Rectal smooth muscle tissue (tissue), 1 donor: Measurements from ENCODE around the gene RAPGEF4.

ENCODE experiments used
- H3K27ac ChIP-seq: one replicate; pipeline ENCODE4 v1.7.0; 2013; ENCODE audit warnings: low read depth, low read length, inconsistent platforms
- H3K27me3 ChIP-seq: one replicate; pipeline ENCODE4 v1.7.0; 2013; ENCODE audit warnings: low read length; ENCODE audit not compliant: control insufficient read depth, insufficient read depth
- H3K36me3 ChIP-seq: one replicate; pipeline ENCODE4 v1.7.0; 2013; ENCODE audit warnings: low read length; ENCODE audit not compliant: control insufficient read depth, insufficient read depth
- H3K4me1 ChIP-seq: one replicate; pipeline ENCODE4 v1.7.0; 2013; ENCODE audit warnings: low read length; ENCODE audit not compliant: control insufficient read depth, insufficient read depth
- H3K4me3 ChIP-seq: one replicate; pipeline ENCODE4 v1.7.0; 2013; ENCODE audit warnings: low read length
- H3K9ac ChIP-seq: one replicate; pipeline ENCODE4 v1.7.0; 2013; ENCODE audit warnings: low read length

Gene RAPGEF4

GRCh38 chr2:172821370-172822338, 86.0 kb downstream of the RAPGEF4 start:
- no peaks in the 10 kb centered on the region for H3K36me3 ChIP-seq
- H3K4me3 ChIP-seq: no peak overlapping the region
- H3K27me3 ChIP-seq: no peaks in the 10 kb centered on the region
- H3K27ac ChIP-seq: no peak overlapping the region
- no peaks in the 10 kb centered on the region for H3K4me1 ChIP-seq
- H3K9ac ChIP-seq: no peak overlapping the region

DNA sequence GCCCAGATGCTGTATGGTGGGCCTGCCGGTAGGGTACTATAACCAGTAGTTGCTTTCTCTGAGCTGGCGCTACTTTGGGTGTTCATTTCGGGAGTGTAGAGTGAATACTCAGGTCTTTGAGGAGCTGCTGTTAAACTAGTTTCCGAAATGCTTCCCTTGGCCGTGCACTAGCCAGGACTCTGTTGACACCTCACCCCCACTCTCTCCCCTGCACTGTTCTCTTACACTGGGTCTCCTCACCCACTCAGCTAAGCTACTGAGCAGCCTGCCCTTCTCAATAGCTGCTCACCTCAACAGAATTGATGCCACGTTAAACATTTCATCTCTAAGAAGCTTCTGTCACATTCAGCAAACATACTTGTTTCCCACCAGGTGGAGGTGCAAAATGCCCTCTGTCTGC, 86.9 kb downstream of the RAPGEF4 start:
- H3K9ac ChIP-seq: no peak overlapping the region
- no peaks in the 10 kb centered on the region for H3K27me3 ChIP-seq
- no peak overlapping the region for H3K4me3 ChIP-seq
- H3K27ac ChIP-seq: no peak overlapping the region
- H3K4me1 ChIP-seq: no peaks in the 10 kb centered on the region
- H3K36me3 ChIP-seq: no peaks in the 10 kb centered on the region

- Histone ChIP-seq H3K9ac (no peak overlapping the region), H3K4me3 (no peak overlapping the region)
These were observed 87.7 kb downstream of the RAPGEF4 start for GRCh38 chr2:172823261-172823850.

GRCh38 chr2:172826522-172826921, 90.9 kb downstream of the RAPGEF4 start:
- Histone ChIP-seq H3K27me3 (no peaks in the 10 kb centered on the region), H3K4me1 (no peaks in the 10 kb centered on the region), H3K27ac (no peak overlapping the region), H3K9ac (no peak overlapping the region), H3K36me3 (no peaks in the 10 kb centered on the region), H3K4me3 (no peak overlapping the region)

More at GRCh38 chr2:172823261-172823850, 87.7 kb downstream of the RAPGEF4 start:
- Histone ChIP-seq H3K4me1 (no peaks in the 10 kb centered on the region), H3K36me3 (no peaks in the 10 kb centered on the region), H3K27ac (no peak overlapping the region), H3K27me3 (no peaks in the 10 kb centered on the region)

DNA sequence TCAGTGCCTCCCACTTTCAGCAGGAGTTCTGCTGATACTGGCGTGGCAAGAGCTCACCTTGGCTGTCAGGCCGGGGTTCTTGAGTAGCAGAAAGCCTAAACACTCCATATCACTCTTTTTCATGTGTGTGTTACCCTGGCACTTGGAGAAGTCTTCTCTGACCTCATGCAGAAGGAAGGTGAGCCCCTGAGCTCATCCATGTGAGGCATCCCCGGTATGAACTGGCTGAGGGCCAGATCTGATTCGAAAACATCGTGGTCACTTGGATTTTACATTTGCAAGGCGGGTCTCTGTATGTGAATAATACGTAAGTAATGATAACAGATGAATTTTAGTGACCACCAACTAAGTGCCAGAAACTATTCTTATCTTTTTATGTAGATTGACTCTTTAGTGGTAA, 93.6 kb downstream of the RAPGEF4 start:
- no peaks in the 10 kb centered on the region for H3K36me3 ChIP-seq
- no peaks in the 10 kb centered on the region for H3K27me3 ChIP-seq
- H3K9ac ChIP-seq: no peak overlapping the region
- no peak overlapping the region for H3K27ac ChIP-seq
- H3K4me3 ChIP-seq: no peak overlapping the region
- H3K4me1 ChIP-seq: no peaks in the 10 kb centered on the region

- H3K9ac ChIP-seq: no peak overlapping the region
- no peaks in the 10 kb centered on the region for H3K36me3 ChIP-seq
- H3K27ac ChIP-seq: no peak overlapping the region
- no peaks in the 10 kb centered on the region for H3K27me3 ChIP-seq
- H3K4me3 ChIP-seq: no peak overlapping the region
- no peaks in the 10 kb centered on the region for H3K4me1 ChIP-seq
These were observed 94.8 kb downstream of the RAPGEF4 start for GRCh38 chr2:172830482-172830881.

GRCh38 chr2:172833898-172834297, 98.3 kb downstream of the RAPGEF4 start:
- H3K4me3 ChIP-seq: no peak overlapping the region
- H3K36me3 ChIP-seq: no peaks in the 10 kb centered on the region
- H3K27me3 ChIP-seq: no peaks in the 10 kb centered on the region
- H3K9ac ChIP-seq: no peak overlapping the region
- no peak overlapping the region for H3K27ac ChIP-seq
- no peaks in the 10 kb centered on the region for H3K4me1 ChIP-seq

DNA sequence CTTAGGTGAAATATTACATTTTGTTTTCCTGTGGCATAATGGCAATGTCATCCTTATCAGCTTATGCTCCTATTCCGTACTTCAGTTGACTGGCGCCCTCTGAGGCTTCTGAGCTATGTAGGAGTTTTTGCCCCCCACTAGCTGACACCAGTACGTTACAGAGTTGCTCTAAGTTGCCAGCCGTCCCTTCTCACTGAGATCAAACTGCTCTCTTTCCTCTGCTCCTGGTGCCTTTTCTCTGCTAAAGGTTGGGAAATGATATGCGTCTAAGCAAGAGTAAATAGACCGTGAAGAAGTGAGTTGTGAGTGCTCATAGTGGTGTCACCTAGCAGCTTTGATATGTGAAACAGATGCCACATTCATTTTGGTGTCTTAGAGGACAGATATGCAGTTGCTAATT, 99.2 kb downstream of the RAPGEF4 start:
- Histone ChIP-seq H3K9ac (no peak overlapping the region), H3K27ac (no peak overlapping the region), H3K27me3 (no peaks in the 10 kb centered on the region), H3K4me1 (no peaks in the 10 kb centered on the region), H3K4me3 (no peak overlapping the region), H3K36me3 (no peaks in the 10 kb centered on the region)

GRCh38 chr2:172836347-172836821, 100.7 kb downstream of the RAPGEF4 start:
- H3K36me3 ChIP-seq: no peaks in the 10 kb centered on the region
- no peaks in the 10 kb centered on the region for H3K4me1 ChIP-seq
- no peaks in the 10 kb centered on the region for H3K27me3 ChIP-seq
- H3K4me3 ChIP-seq: no peak overlapping the region
- H3K27ac ChIP-seq: no peak overlapping the region
- H3K9ac ChIP-seq: no peak overlapping the region

DNA sequence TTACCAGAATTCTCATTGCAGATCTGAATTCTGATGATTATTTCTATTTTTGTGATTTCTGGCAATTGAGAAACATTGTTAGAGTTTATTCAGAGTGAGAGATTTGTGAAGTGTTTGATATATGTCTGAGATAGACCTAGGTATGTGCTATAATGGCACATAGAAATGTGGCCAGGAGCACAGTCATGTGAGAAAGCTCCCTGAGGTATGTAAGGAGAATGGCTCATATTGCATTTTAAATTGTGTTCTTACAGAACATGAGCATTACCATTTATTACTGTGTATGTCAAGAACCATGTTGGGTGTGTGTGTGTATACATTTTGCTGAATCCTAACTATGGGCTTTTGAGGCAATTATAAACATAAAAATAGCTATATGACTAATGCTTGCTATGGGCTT, 101.2 kb downstream of the RAPGEF4 start:
- Histone ChIP-seq H3K27ac (no peak overlapping the region), H3K27me3 (no peaks in the 10 kb centered on the region), H3K4me3 (no peak overlapping the region), H3K4me1 (no peaks in the 10 kb centered on the region), H3K36me3 (no peaks in the 10 kb centered on the region), H3K9ac (no peak overlapping the region)

- Histone ChIP-seq H3K36me3 (no peaks in the 10 kb centered on the region), H3K9ac (no peak overlapping the region), H3K4me3 (no peak overlapping the region), H3K4me1 (no peaks in the 10 kb centered on the region), H3K27me3 (no peaks in the 10 kb centered on the region), H3K27ac (no peak overlapping the region)
These were observed 103.8 kb downstream of the RAPGEF4 start for GRCh38 chr2:172839446-172839845.

DNA sequence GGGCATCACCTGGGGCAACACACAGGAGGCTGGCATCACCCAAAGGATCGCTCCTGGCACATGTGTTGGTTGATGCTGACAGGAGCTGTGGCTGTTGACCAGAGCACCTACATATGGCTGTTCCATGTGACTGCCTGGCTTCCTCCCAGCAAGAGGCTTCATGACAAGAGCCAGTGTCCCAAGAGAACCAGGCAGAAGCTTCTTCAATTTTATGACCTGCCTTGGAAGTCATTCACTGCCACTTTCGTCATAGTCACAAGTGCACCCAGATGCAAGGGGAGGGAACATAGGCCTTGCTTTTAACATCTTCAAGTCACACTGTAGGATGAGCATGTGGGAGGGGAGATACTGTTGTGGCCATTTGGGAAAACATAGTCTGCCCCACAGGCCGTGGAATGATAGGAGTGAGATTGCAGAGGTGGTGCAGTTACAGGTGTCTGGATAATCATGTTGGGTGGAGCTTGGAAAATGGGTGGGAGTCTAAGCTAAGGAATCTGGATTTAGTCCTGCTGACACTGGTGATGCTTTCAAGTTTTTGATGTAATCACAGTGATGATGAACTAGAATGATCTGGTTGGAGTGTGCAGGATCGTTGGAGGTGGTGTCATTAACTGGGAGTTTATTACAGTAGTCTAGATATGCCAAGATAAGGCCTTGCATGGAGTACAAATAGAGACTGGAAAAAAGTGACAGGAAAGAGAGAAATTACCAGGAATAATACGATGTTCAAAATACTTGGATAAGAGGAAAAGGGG, 107.0 kb downstream of the RAPGEF4 start:
- H3K4me1 ChIP-seq: no peaks in the 10 kb centered on the region
- no peak overlapping the region for H3K27ac ChIP-seq
- no peaks in the 10 kb centered on the region for H3K36me3 ChIP-seq
- no peaks in the 10 kb centered on the region for H3K27me3 ChIP-seq
- no peak overlapping the region for H3K9ac ChIP-seq
- no peak overlapping the region for H3K4me3 ChIP-seq
